HepG2 (cell line): ENCODE data around the gene KIF21B. TPM values are rescaled to one million over a fixed set of nuclear protein-coding genes. Genes with fewer than 3 reads are reported as not detected.

Experiments
- ATAC-seq: fragments of 200-7000 bp; cut with Tn5 transposase; 3 replicates; pipeline ENCODE4 v1.9.1; 2020; ENCODE audit warnings: mild to moderate bottlenecking, moderate library complexity
- BruUV-seq: library from RNA; stranded (reverse); fragments of 400-500 nt; replicated peaks from 2 replicates; lab custom pipeline; 2021; lab: Mats Ljungman, UMichigan
- CTCF ChIA-PET: fragments of 300-600 bp; formaldehyde crosslinking; extraction: SDS; loops from one replicate; lab custom pipeline; 2021; ENCODE audit warnings: low total read pairs, inconsistent platforms, low intra/inter-chr PET ratio; lab: Yijun Ruan, JAX
- POLR2A ChIA-PET: fragments of 350-600 bp; sonication (Branson Sonifier 250); formaldehyde crosslinking; loops from one replicate; lab custom pipeline; 2020; ENCODE audit warnings: antibody characterized with exemption, inconsistent platforms; lab: Yijun Ruan, JAX
- DNase-seq: peaks from one replicate; pipeline ENCODE4 v3.0.0-alpha.2; 2015; ENCODE audit warnings: low spot score
- FAIRE-seq: peaks from 3 replicates; lab custom pipeline; 2011; peaks lifted over from hg19 to GRCh38; lab: Jason Lieb, UNC
- H2AFZ ChIP-seq: one replicate; pipeline ENCODE4 v1.6.1; 2011; ENCODE audit warnings: low read length, inconsistent platforms
- H3K27ac ChIP-seq: fragments of 300-600 bp; 3 replicates; pipeline ENCODE4 v1.8.0; 2011; ENCODE audit warnings: mixed run types, mild to moderate bottlenecking, mixed read lengths, low read length, inconsistent platforms; ENCODE audit not compliant: insufficient read depth; ENCODE audit errors: extremely low read length
- H3K27me3 ChIP-seq, 2 experiments: fragments of 200-600 bp in 1 of 2; 2 replicates in 1 of 2; 3 replicates in 1 of 2; pipeline versions ENCODE4 v1.6.0 to v1.8.0; 2011; ENCODE audit warnings: low read length in 2 of 2, mild to moderate bottlenecking in 2 of 2, moderate library complexity in 2 of 2, inconsistent platforms in 1 of 2; ENCODE audit not compliant: insufficient read depth in 2 of 2, control insufficient read depth in 1 of 2
- H3K36me3 ChIP-seq, 2 experiments: fragments of 200-600 bp in 1 of 2; replicated peaks in 1 of 2; 2 replicates in 1 of 2; 3 replicates in 1 of 2; pipeline versions ENCODE4 v1.5.1 to v1.8.0; 2011; ENCODE audit warnings: low read length in 2 of 2, inconsistent platforms in 1 of 2; ENCODE audit not compliant: insufficient read depth in 2 of 2, control insufficient read depth in 1 of 2
- H3K4me1 ChIP-seq: 2 replicates; pipeline ENCODE4 v1.5.1; 2012; ENCODE audit warnings: low read length, inconsistent platforms; ENCODE audit not compliant: insufficient read depth
- H3K4me2 ChIP-seq: 2 replicates; pipeline ENCODE4 v1.6.0; 2011; ENCODE audit warnings: low read depth, low read length, inconsistent platforms
- H3K4me3 ChIP-seq, 3 experiments: fragments of 200-600 bp in 1 of 3; sonication (generic), shearing (Covaris generic) in 1 of 3; replicated peaks in 1 of 3; 2 replicates each; pipeline ENCODE4 v1.5.1; 2011 to 2016; ENCODE audit warnings: low read length in 3 of 3, inconsistent platforms in 2 of 3, low read depth in 2 of 3, mild to moderate bottlenecking in 2 of 3, control low read depth in 1 of 3, mixed read lengths in 1 of 3; ENCODE audit not compliant: insufficient read depth in 1 of 3
- H3K79me2 ChIP-seq: one replicate; pipeline ENCODE4 v1.6.1; 2011; ENCODE audit warnings: low read length, inconsistent platforms; ENCODE audit not compliant: insufficient read depth
- H3K9ac ChIP-seq: 2 replicates; pipeline ENCODE4 v1.6.0; 2011; ENCODE audit warnings: mild to moderate bottlenecking, low read depth, low read length, inconsistent platforms; ENCODE audit not compliant: insufficient read depth
- H3K9me3 ChIP-seq: 2 replicates; pipeline ENCODE4 v1.5.1; 2012; ENCODE audit warnings: mild to moderate bottlenecking, low read length
- H4K20me1 ChIP-seq: 2 replicates; pipeline ENCODE4 v1.6.0; 2011; ENCODE audit warnings: inconsistent platforms, mild to moderate bottlenecking, low read length, moderate library complexity; ENCODE audit not compliant: insufficient read depth
- ARNT ChIP-seq: fragments of 450-650 bp; IDR thresholded peaks from 2 replicates; pipeline ENCODE4 v1.6.1; 2017
- EP300 ChIP-seq, 3 experiments: sonication (generic) in 1 of 3; formaldehyde crosslinking in 1 of 3; IDR thresholded peaks; 2 replicates each; pipeline versions ENCODE4 v1.5.1 to v1.6.1; 2011 to 2020; ENCODE audit warnings: low read depth in 2 of 3, low read length in 2 of 3, borderline replicate concordance in 1 of 3, improper control_type of control experiment in 1 of 3, mild to moderate bottlenecking in 1 of 3, missing genetic modification reagents in 1 of 3, moderate library complexity in 1 of 3
- FOXP1 ChIP-seq, 2 experiments: fragments of 450-650 bp in 1 of 2; IDR thresholded peaks; 2 replicates each; pipeline ENCODE4 v1.6.1; 2017 to 2018; ENCODE audit warnings: antibody characterized with exemption in 1 of 2
- GATAD1 ChIP-seq: IDR thresholded peaks from 2 replicates; pipeline ENCODE4 v1.6.1; 2016; ENCODE audit warnings: missing genetic modification reagents, missing compliant biosample characterization
- JUNB ChIP-seq: sonication (generic); formaldehyde crosslinking; IDR thresholded peaks from 2 replicates; pipeline ENCODE4 v1.8.0; 2022; ENCODE audit warnings: missing genetic modification reagents, mild to moderate bottlenecking, borderline replicate concordance
- KDM5A ChIP-seq: fragments of 200-600 bp; sonication (generic); IDR thresholded peaks from 2 replicates; pipeline ENCODE4 v1.7.0; 2018; ENCODE audit warnings: antibody characterized with exemption, mild to moderate bottlenecking, low read length, borderline replicate concordance
- NFYC ChIP-seq: IDR thresholded peaks from 2 replicates; pipeline ENCODE4 v1.6.1; 2016; ENCODE audit warnings: missing genetic modification reagents, missing compliant biosample characterization
- ZBTB1 ChIP-seq: sonication (generic); formaldehyde crosslinking; IDR thresholded peaks from 2 replicates; pipeline ENCODE4 v1.4.0; 2020; ENCODE audit warnings: missing genetic modification reagents, borderline replicate concordance
- ZKSCAN8 ChIP-seq: IDR thresholded peaks from 2 replicates; pipeline ENCODE4 v1.6.1; 2016; ENCODE audit warnings: borderline replicate concordance, missing genetic modification reagents, missing compliant biosample characterization
- ZNF232 ChIP-seq: sonication (generic); formaldehyde crosslinking; IDR thresholded peaks from 2 replicates; pipeline ENCODE4 v1.4.0; 2020; ENCODE audit warnings: missing genetic modification reagents, borderline replicate concordance
- ZNF577 ChIP-seq: sonication (generic); formaldehyde crosslinking; IDR thresholded peaks from 2 replicates; pipeline ENCODE4 v1.4.0; 2020; ENCODE audit warnings: mild to moderate bottlenecking, low read depth, missing genetic modification reagents, borderline replicate concordance
- ZNF790 ChIP-seq: sonication (generic); formaldehyde crosslinking; IDR thresholded peaks from 2 replicates; pipeline ENCODE4 v1.8.0; 2022; ENCODE audit warnings: missing genetic modification reagents, mild to moderate bottlenecking, borderline replicate concordance
- ZNF839 ChIP-seq: sonication (generic); formaldehyde crosslinking; IDR thresholded peaks from 2 replicates; pipeline ENCODE4 v1.4.0; 2020; ENCODE audit warnings: missing genetic modification reagents, mild to moderate bottlenecking, borderline replicate concordance
- WGBS: methylation state at CpG from one replicate; pipeline ENCODE4 v1.1.6; 2017; ENCODE audit warnings: low lambda C conversion rate; 5-methylcytosine and 5-hydroxymethylcytosine counted together
- in situ Hi-C: cut with HindIII; loops from 2 replicates; pipeline ENCODE4 v1.10.0; 2017; ENCODE audit warnings: low pct_unique_long_range_greater_than_20kb; ENCODE audit not compliant: extremely low pct_ligation_motif_present
- intact Hi-C: fragments of 100-400 bp; cut with micrococcal nuclease; formaldehyde crosslinking; loops from one replicate; pipeline ENCODE4 v1.10.0; 2022; ENCODE audit not compliant: unreplicated experiment
- polyA plus RNA-seq, 8 experiments: library from polyadenylated mRNA; depleted of rRNA in 3 of 8; stranded (reverse) in 7 of 8; unstranded in 1 of 8; fragments of >200 nt; fragmentation: Illumina TruSeq in 4 of 8; extraction: Trizol in 4 of 8; gene quantifications; 2 replicates each; pipeline versions ENCODE4 v1.2.1 to v1.2.3, GENCODE V29; 2011 to 2016; ENCODE audit warnings: low read depth in 4 of 8, missing spikeins in 1 of 8, mixed read lengths in 1 of 8; ENCODE audit not compliant: insufficient read depth in 1 of 8
- total RNA-seq, 5 experiments: library from RNA; depleted of rRNA; stranded (reverse); fragments of >200 nt; fragmentation: Illumina TruSeq; extraction: Trizol; gene quantifications; 2 replicates each; pipeline ENCODE4 v1.2.3, GENCODE V29; 2016; ENCODE audit warnings: low read depth in 1 of 5
- TF ChIP-seq, protein P1 (sequence below): sonication (generic); formaldehyde crosslinking; IDR thresholded peaks from 2 replicates; pipeline ENCODE4 v1.4.0; 2020; ENCODE audit warnings: mild to moderate bottlenecking, missing genetic modification reagents
- TF ChIP-seq, protein P2 (sequence below): fragments of 450-650 bp; IDR thresholded peaks from 2 replicates; pipeline ENCODE4 v1.6.1; 2016

KIF21B gene
- total and polyA plus RNA-seq, 2 of the 13 experiments (the other 11 are each of a cell fraction or from before 2014, with no cell fraction given) = 0.17 to 0.20 TPM

DNA sequence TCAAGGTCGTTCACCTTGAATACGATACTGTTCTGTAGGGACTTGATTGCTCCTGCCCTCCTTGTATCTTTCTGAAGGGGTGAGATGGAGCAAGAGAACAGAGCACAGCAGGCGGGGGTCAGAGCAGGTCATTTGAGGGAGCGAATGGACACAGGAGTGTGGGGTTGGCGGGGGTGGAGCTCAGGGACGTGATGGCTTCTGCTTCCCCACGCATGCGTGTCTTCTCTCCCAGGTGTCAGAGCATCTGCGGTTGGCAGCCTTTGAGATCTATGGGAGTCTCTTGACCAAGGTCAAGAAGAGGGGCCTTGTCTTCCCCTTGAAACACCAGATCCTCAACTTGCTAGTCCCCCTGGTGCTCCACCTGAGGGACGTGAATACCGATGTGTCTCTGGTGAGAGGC is 64.9 kb downstream of the KIF21B start (continued):
- TF ChIP-seq EP300 (IDR thresholded peaks at IDR 0.05; ENCODE audit: low read depth in 2 of 2, low read length in 2 of 2) = no peak
- no peak for TF ChIP-seq EP300 (CRISPR knock-in tag; IDR thresholded peaks at IDR 0.05; ENCODE audit: borderline replicate concordance)
- TF ChIP-seq ZNF790 (CRISPR knock-in tag) = no peak
- TF ChIP-seq ARNT = no peak
- no peak for TF ChIP-seq ZNF577 (CRISPR knock-in tag)
- no peak for TF ChIP-seq ZKSCAN8 (CRISPR knock-in tag)
- TF ChIP-seq ZNF232 = no peak
- no peak for TF ChIP-seq ZNF839
- TF ChIP-seq KDM5A = no peak
- TF ChIP-seq, protein P1, sequence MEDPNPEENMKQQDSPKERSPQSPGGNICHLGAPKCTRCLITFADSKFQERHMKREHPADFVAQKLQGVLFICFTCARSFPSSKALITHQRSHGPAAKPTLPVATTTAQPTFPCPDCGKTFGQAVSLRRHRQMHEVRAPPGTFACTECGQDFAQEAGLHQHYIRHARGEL (CRISPR knock-in tag) = no peak

DNA sequence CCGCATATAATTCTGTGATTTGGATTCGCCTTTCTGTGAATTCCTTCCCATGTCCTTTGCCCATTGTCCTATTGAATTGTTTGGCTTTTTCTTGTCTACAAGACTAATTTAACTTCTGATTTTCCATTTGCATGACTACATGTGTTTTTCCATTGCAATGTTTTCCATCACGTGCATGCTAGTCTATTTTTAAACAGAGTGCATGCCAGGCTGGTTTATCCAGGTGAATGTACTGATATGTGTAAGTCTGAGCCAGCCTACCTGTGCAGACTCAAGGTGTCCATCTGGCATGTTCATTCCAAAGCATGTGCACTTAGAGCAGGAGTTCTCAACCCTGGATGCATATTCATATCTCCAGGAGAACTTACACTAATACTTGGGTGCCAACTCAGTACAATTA is 69.1 kb downstream of the KIF21B start:
- ChIA-PET CTCF (no interaction called here), POLR2A (no interaction called here)
- Histone ChIP-seq H3K27ac (no peak overlapping the region), H3K79me2 (no peaks in the 10 kb centered on the region), H2AFZ (no peak overlapping the region), H3K4me3 (no peak overlapping the region), H4K20me1 (no peaks in the 10 kb centered on the region), H3K9me3 (no peaks in the 10 kb centered on the region), H3K27me3 (peaks cover 0 to 9% of the 10 kb centered on the region in 2 experiments; a peak in 1 of 5 replicates), H3K36me3 (no peaks in the 10 kb centered on the region), H3K4me2 (no peak overlapping the region), H3K9ac (no peak overlapping the region), H3K4me1 (no peaks in the 10 kb centered on the region)
- TF ChIP-seq GATAD1 (CRISPR knock-in tag) = no peak
- no peak for TF ChIP-seq NFYC (CRISPR knock-in tag)
- no peak for TF ChIP-seq ZBTB1
- TF ChIP-seq FOXP1 (IDR thresholded peaks at IDR 0.05) = no peak
- no peak for TF ChIP-seq FOXP1 (CRISPR knock-in tag; IDR thresholded peaks at IDR 0.05)
- TF ChIP-seq, protein P2, sequence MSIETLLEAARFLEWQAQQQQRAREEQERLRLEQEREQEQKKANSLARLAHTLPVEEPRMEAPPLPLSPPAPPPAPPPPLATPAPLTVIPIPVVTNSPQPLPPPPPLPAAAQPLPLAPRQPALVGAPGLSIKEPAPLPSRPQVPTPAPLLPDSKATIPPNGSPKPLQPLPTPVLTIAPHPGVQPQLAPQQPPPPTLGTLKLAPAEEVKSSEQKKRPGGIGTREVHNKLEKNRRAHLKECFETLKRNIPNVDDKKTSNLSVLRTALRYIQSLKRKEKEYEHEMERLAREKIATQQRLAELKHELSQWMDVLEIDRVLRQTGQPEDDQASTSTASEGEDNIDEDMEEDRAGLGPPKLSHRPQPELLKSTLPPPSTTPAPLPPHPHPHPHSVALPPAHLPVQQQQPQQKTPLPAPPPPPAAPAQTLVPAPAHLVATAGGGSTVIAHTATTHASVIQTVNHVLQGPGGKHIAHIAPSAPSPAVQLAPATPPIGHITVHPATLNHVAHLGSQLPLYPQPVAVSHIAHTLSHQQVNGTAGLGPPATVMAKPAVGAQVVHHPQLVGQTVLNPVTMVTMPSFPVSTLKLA = peak; percentile 72
- no peak for TF ChIP-seq JUNB
- DNase-seq (no peak), FAIRE-seq (no peak), ATAC-seq (no peak)
- in situ Hi-C loops (no loop called here), intact Hi-C loops (no loop called here)
- WGBS = 56% methylated on average over 3 of the region's 3 CpGs
- no TSS peak for BruUV-seq
